Activated CD4-positive, alpha-beta T cell treated with anti-CD3 and anti-CD28 coated beads, Interleukin-2, amount 10 ng/mL, durations not matched to agents 7 days and 5 days (primary cell): Measurements from ENCODE around the gene CTCF. TPM values are rescaled to one million over a fixed set of nuclear protein-coding genes. Genes with fewer than 3 reads are reported as not detected.

Experiments
- CTCF ChIA-PET: fragments of 350-600 bp; sonication (Branson Sonifier 250); formaldehyde crosslinking; loops from one replicate; lab custom pipeline; 2021; ENCODE audit warnings: antibody characterized with exemption; lab: Charles Lee
- POLR2A ChIA-PET: fragments of 350-600 bp; sonication (Branson Sonifier 250); formaldehyde crosslinking; loops from one replicate; lab custom pipeline; 2021; ENCODE audit warnings: antibody characterized with exemption; lab: Charles Lee
- DNase-seq: peaks from one replicate; pipeline ENCODE4 v3.0.0-alpha.2; 2020
- H3K27ac Mint-ChIP-seq: one replicate; pipeline ENCODE4 v1.8.0; 2021; ENCODE audit warnings: mild to moderate bottlenecking, moderate library complexity, mixed read lengths
- H3K27me3 Mint-ChIP-seq: one replicate; pipeline ENCODE4 v1.8.0; 2021; ENCODE audit warnings: mixed read lengths
- H3K36me3 Mint-ChIP-seq: one replicate; pipeline ENCODE4 v1.8.0; 2021; ENCODE audit warnings: low read depth, mixed read lengths
- H3K4me1 Mint-ChIP-seq: one replicate; pipeline ENCODE4 v1.8.0; 2021; ENCODE audit warnings: mixed read lengths
- H3K4me3 Mint-ChIP-seq: one replicate; pipeline ENCODE4 v1.8.0; 2021; ENCODE audit warnings: mild to moderate bottlenecking, moderate library complexity, mixed read lengths
- H3K9me3 Mint-ChIP-seq: one replicate; pipeline ENCODE4 v1.8.0; 2021; ENCODE audit warnings: mixed read lengths
- total RNA-seq, 2 experiments: library from RNA; stranded (reverse); gene quantifications; one replicate each; pipeline ENCODE4 v1.2.3, GENCODE V29; 2021

CTCF gene
- total RNA-seq, 2 experiments from 2014 or later, result 87.1 to 98.5 TPM

DNA sequence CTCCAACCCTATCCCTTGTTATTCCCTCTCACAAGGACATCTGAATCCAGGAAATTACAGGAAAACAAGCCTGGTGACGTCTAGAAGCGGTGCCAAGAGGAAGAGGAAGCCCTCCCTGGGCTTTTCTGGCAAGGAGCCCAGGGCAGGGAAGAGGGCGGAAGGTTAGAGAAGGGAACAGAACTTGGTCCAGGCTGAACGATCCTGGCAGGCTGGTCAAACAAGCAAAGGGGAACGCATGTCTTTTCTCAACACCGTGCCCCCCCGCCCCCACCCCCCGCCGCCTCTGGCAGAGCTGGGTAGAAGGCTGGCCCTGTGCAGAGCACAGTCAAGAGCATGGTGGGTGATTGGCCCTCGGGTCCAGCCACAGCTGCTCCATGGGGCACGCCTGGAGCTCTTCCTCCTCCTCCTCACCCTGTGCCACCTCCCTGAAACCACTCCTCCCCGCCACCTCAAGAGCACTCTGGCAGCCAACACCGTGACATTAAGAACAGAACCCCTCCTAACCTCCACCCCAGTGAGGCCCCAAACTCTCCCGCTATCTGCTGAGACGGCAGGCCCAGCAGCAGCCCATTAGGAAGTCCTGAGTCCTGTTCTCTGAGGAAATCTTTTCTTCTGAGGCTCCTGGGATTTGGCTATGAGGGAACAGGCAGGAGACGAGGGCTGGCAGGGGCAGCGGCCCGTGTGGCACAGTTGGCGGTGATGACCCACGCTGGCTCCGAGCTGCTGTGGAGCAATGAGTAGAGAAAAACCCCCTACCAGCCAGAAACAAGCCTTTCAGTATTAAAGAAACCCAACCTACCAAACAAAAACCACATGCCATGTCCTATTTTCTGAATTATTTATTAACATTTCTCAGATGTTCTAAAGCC lies 111.6 kb downstream of the CTCF start:
- Mint-ChIP-seq H3K27me3 (no peaks in the 10 kb centered on the region), H3K4me3 (no peak overlapping the region), H3K36me3 (peaks cover 1% of the 10 kb centered on the region), H3K4me1 (peaks cover 6% of the 10 kb centered on the region), H3K27ac (no peak overlapping the region), H3K9me3 (no peaks in the 10 kb centered on the region)
- CTCF ChIA-PET, result interaction anchor here (0.8 to 2.9 kb wide), 10 partner anchors 9 to 192 kb away, joined by 3 to 15 read pairs (median 6); partner anchors contain the start of gene GFOD2
- DNase-seq, result no peak
- POLR2A ChIA-PET, result no interaction called here

- no peaks in the 10 kb centered on the region for H3K9me3 Mint-ChIP-seq
- POLR2A ChIA-PET, result no interaction called here
- peaks cover 6% of the 10 kb centered on the region for H3K4me1 Mint-ChIP-seq
- peaks cover 1% of the 10 kb centered on the region for H3K36me3 Mint-ChIP-seq
- H3K27me3 Mint-ChIP-seq, result no peaks in the 10 kb centered on the region
- CTCF ChIA-PET, result interaction anchor here (0.6 to 2.0 kb wide), 2 partner anchors 18 to 154 kb away, joined by 5 to 11 read pairs; no protein-coding TSS in a partner anchor
- no peak overlapping the region for H3K27ac Mint-ChIP-seq
- DNase-seq, result no peak
- H3K4me3 Mint-ChIP-seq, result no peak overlapping the region
Measured at GRCh38 chr16:67674851-67675578, 112.7 kb downstream of the CTCF start.

- POLR2A ChIA-PET, result no interaction called here
- H3K9me3 Mint-ChIP-seq, result no peaks in the 10 kb centered on the region
- no peaks in the 10 kb centered on the region for H3K27me3 Mint-ChIP-seq
- H3K4me1 Mint-ChIP-seq, result peaks cover 6% of the 10 kb centered on the region
- CTCF ChIA-PET, result interaction anchor here (0.6 to 2.0 kb wide), 2 partner anchors 17 to 154 kb away, joined by 5 to 11 read pairs; no protein-coding TSS in a partner anchor
- no peak overlapping the region for H3K4me3 Mint-ChIP-seq
- H3K27ac Mint-ChIP-seq, result no peak overlapping the region
- peaks cover 1% of the 10 kb centered on the region for H3K36me3 Mint-ChIP-seq
- no peak for DNase-seq
Measured at GRCh38 chr16:67675579-67675935, 113.2 kb downstream of the CTCF start.

- CTCF ChIA-PET, result interaction anchor here (1.9 to 2.0 kb wide), 2 partner anchors 8 to 155 kb away, joined by 7 to 11 read pairs; no protein-coding TSS in a partner anchor
- Mint-ChIP-seq H3K27me3 (no peaks in the 10 kb centered on the region), H3K9me3 (no peaks in the 10 kb centered on the region), H3K4me1 (peaks cover 6% of the 10 kb centered on the region), H3K4me3 (no peak overlapping the region), H3K27ac (no peak overlapping the region), H3K36me3 (peaks cover 1% of the 10 kb centered on the region)
- POLR2A ChIA-PET, result no interaction called here
- DNase-seq, result no peak
Measured at GRCh38 chr16:67675999-67676398, 113.7 kb downstream of the CTCF start.

- ChIA-PET POLR2A (no interaction called here), CTCF (interaction anchor here (0.8 to 1.9 kb wide), 7 partner anchors 9 to 155 kb away, joined by 3 to 7 read pairs (median 3); no protein-coding TSS in a partner anchor)
- Mint-ChIP-seq H3K27me3 (no peaks in the 10 kb centered on the region), H3K27ac (peak overlapping the region; percentile 50), H3K4me3 (no peak overlapping the region), H3K9me3 (no peaks in the 10 kb centered on the region), H3K36me3 (peaks cover 1% of the 10 kb centered on the region), H3K4me1 (peaks cover 6% of the 10 kb centered on the region)
- DNase-seq, result no peak
Measured at GRCh38 chr16:67676516-67676915, 114.2 kb downstream of the CTCF start.

DNA sequence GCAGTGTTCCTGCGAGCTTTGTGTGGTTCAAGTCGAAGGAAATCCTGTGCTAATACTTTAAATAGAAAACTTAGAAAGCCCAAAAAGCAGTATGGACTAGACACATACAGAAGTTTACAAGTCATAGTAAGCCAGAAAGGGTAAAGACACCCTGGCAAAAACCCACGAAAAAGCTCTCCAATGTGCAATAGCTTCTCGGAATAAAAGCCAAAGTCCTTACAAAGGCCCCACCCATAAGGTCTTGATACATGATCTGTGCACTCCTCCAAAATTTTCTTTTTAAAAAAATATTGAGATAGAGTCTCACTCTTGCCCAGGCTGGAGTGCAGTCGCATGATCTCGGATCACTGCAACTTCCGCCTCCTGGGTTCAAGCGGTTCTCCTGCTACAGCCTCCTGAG lies 114.6 kb downstream of the CTCF start:
- peaks cover 6% of the 10 kb centered on the region for H3K4me1 Mint-ChIP-seq
- no peak for DNase-seq
- no peaks in the 10 kb centered on the region for H3K9me3 Mint-ChIP-seq
- H3K4me3 Mint-ChIP-seq, result no peak overlapping the region
- no peak overlapping the region for H3K27ac Mint-ChIP-seq
- ChIA-PET CTCF (interaction anchor here (0.8 to 1.9 kb wide), 7 partner anchors 9 to 156 kb away, joined by 3 to 7 read pairs (median 3); no protein-coding TSS in a partner anchor), POLR2A (no interaction called here)
- no peaks in the 10 kb centered on the region for H3K27me3 Mint-ChIP-seq
- H3K36me3 Mint-ChIP-seq, result peaks cover 1% of the 10 kb centered on the region

- ChIA-PET POLR2A (no interaction called here), CTCF (interaction anchor here (0.9 to 1.9 kb wide), 4 partner anchors 10 to 139 kb away, joined by 3 to 7 read pairs (median 4); no protein-coding TSS in a partner anchor)
- Mint-ChIP-seq H3K4me1 (peaks cover 2% of the 10 kb centered on the region), H3K36me3 (peaks cover 5% of the 10 kb centered on the region), H3K27ac (peak overlapping the region; percentile 41), H3K27me3 (no peaks in the 10 kb centered on the region), H3K4me3 (no peak overlapping the region), H3K9me3 (no peaks in the 10 kb centered on the region)
- no peak for DNase-seq
Measured at GRCh38 chr16:67677712-67678111, 115.4 kb downstream of the CTCF start.

DNA sequence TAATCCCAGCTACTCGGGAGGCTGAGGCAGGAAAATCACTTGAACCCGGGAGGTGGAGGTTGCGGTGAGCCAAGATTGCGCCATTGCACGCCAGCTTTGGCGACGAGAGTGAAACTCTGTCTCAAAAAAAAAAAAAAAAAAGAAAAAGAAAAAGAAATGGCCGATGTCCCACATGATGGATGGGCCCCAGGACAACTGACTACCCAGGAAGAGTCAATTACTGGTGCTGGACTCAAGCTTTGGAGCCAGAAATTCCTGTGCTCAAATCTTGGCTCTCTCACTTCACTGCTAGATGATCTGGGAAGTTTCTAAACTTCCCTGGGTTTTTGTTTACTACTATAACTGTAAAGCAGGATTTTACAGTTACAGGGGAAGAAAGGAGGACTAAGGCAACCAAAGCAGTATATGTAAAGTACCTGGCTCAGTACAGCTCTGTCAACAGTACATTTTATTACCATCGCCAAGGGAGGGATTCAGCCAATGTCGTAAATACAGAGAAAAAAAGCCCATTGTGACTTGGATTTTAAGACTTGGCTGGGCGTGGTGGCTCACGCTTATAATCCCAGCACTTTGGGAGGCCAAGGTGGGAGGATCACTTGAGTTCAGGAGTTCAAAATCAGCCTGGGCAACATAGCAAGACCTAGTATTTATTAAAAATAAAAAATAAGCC lies 116.2 kb downstream of the CTCF start:
- H3K4me1 Mint-ChIP-seq, result peaks cover 2% of the 10 kb centered on the region
- H3K36me3 Mint-ChIP-seq, result peaks cover 5% of the 10 kb centered on the region
- H3K27me3 Mint-ChIP-seq, result no peaks in the 10 kb centered on the region
- DNase-seq, result no peak
- ChIA-PET CTCF (interaction anchor here (0.6 kb wide), 1 partner anchor 40 kb away, joined by 5 read pairs; no protein-coding TSS in a partner anchor), POLR2A (no interaction called here)
- no peak overlapping the region for H3K27ac Mint-ChIP-seq
- H3K9me3 Mint-ChIP-seq, result no peaks in the 10 kb centered on the region
- no peak overlapping the region for H3K4me3 Mint-ChIP-seq

DNA sequence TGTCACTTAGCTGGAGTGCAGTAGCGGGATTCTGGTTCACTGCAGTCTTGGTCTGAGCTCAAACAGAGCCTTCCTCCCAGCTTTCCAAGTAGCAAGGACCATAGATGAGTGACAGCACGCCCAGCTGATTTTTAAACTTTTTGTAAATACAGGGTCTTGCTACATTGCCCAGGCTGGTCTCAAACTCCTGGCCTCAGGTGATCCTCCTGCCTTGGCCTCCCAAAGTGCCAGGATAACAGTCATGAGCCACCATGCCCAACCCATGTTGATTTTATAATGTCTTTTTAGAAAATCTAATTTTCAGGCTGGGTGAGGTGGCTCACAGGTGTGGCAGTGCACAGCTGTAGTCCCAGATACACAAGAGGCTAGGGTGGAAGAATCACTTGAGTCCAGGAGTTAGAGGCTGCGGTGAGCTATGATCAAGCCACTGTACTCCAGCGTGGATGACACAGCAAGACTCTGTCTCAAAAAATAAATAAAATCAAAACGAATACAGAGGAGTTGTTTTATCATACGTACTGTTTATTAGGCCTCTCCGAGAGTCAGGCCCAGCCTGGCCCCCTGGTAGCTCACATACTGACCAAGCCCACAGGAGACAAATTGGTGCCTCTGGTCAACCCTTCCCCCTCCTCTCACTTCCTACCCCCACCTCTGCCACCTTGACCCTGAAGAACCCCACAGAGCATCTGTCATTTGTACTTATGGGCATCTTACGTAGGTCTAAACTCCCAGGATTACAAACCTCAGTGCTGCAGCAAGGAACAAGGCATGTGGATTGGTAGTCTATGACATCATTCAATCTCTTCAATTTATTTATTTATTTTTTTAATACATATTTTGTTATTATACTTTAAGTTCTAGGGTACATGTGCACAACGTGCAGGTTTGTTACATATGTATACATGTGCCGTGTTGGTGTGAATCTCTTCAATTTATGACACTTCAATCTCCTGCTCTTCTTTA lies 117.9 kb downstream of the CTCF start:
- Mint-ChIP-seq H3K4me1 (peaks cover 9% of the 10 kb centered on the region), H3K9me3 (no peaks in the 10 kb centered on the region), H3K27ac (no peak overlapping the region), H3K4me3 (no peak overlapping the region), H3K36me3 (peaks cover 8% of the 10 kb centered on the region), H3K27me3 (no peaks in the 10 kb centered on the region)
- POLR2A ChIA-PET, result no interaction called here
- CTCF ChIA-PET, result interaction anchor here (0.6 to 1.7 kb wide), 3 partner anchors 136 to 159 kb away, joined by 3 to 6 read pairs (median 5); no protein-coding TSS in a partner anchor
- no peak for DNase-seq

GRCh38 chr16:67683767-67684166 lies 121.4 kb downstream of the CTCF start:
- Mint-ChIP-seq H3K9me3 (no peaks in the 10 kb centered on the region), H3K27me3 (no peaks in the 10 kb centered on the region), H3K27ac (no peak overlapping the region), H3K4me3 (no peak overlapping the region), H3K4me1 (peaks cover 14% of the 10 kb centered on the region), H3K36me3 (peaks cover 8% of the 10 kb centered on the region)
- DNase-seq, result no peak
- CTCF ChIA-PET, result no interaction called here
- POLR2A ChIA-PET, result interaction anchor here (0.5 to 0.7 kb wide), 2 partner anchors 22 to 447 kb away, joined by 3 to 4 read pairs; no protein-coding TSS in a partner anchor

DNA sequence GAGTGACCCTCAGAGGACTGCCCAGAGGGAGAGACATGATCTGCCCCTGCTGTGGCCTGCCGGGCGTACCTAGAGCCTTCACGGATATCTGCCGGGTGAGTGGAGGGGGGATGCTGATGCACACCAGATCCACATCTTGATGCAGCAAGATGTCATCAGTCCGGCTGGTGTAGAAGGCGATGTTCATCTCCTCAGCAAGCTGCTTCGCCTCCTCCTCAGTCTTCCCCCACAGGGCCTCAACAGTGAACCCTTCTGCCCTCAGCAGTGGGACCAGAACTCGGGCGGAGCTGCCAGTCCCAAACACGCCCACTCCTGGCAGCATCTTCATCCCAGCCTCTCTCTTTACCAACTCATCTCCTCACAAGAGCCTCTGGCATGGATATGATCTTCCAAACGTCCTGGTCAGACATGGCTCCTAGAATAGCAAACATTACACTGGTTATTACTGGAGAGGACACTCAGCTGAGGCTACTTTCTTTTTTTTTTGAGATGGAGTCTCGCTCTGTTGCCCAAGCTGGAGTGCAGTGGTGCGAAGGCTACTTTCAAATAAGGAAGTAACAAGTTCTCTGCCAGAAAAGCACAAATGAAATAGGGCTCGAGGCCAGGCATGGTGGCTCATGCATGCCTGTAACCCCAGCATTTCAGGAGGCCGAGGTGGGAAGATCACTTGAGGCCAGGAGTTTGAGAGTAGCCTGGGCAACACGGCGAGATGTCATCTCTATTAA lies 123.2 kb downstream of the CTCF start:
- ChIA-PET POLR2A (interaction anchor here (0.6 kb wide), 1 partner anchor 71 kb away, joined by 4 read pairs; no protein-coding TSS in a partner anchor), CTCF (interaction anchor here (1.4 kb wide), 1 partner anchor 164 kb away, joined by 4 read pairs; no protein-coding TSS in a partner anchor)
- H3K27ac Mint-ChIP-seq, result peak overlapping the region; percentile 87
- H3K9me3 Mint-ChIP-seq, result no peaks in the 10 kb centered on the region
- no peak for DNase-seq
- H3K4me1 Mint-ChIP-seq, result peaks cover 14% of the 10 kb centered on the region
- H3K36me3 Mint-ChIP-seq, result peaks cover 11% of the 10 kb centered on the region
- H3K4me3 Mint-ChIP-seq, result no peak overlapping the region
- no peaks in the 10 kb centered on the region for H3K27me3 Mint-ChIP-seq
